LHCN-M2 (cell line): ENCODE results near the gene SEBOX. TPM values are rescaled to one million over a fixed set of nuclear protein-coding genes. Genes with fewer than 3 reads are reported as not detected.
A peak's percentile ranks its signal among the peaks of the same experiment; 100 is the strongest.

Experiments
- DNase-seq: peaks from one replicate; pipeline ENCODE4 v3.0.0-alpha.2; 2012; ENCODE audit warnings: low read depth
- total RNA-seq: library from RNA; depleted of rRNA; stranded (reverse); fragments of >200 nt; gene quantifications from 2 replicates; pipeline ENCODE4 v1.2.3, GENCODE V29; 2014

The SEBOX gene
- total RNA-seq, 1 experiment from 2014 or later, result not detected

- DNase-seq, result peak; percentile 22
These were observed 29.5 kb upstream of the SEBOX start for GRCh38 chr17:28394337-28395116.

GRCh38 chr17:28392491-28392890 is 27.5 kb upstream of the SEBOX start:
- DNase-seq, result no peak

- DNase-seq, result no peak
These were observed 26.4 kb upstream of the SEBOX start for GRCh38 chr17:28391401-28391800.

- no peak for DNase-seq
These were observed 26.0 kb upstream of the SEBOX start for GRCh38 chr17:28390984-28391383.

GRCh38 chr17:28390563-28390962 is 25.6 kb upstream of the SEBOX start:
- no peak for DNase-seq

GRCh38 chr17:28390141-28390540 is 25.1 kb upstream of the SEBOX start:
- no peak for DNase-seq

- DNase-seq, result no peak
These were observed 23.1 kb upstream of the SEBOX start for GRCh38 chr17:28388106-28388505.

- no peak for DNase-seq
These were observed 21.4 kb upstream of the SEBOX start for GRCh38 chr17:28386391-28386790.

- no peak for DNase-seq
These were observed 20.4 kb upstream of the SEBOX start for GRCh38 chr17:28385406-28385805.

- no peak for DNase-seq
These were observed 20.0 kb upstream of the SEBOX start for GRCh38 chr17:28385037-28385400.

GRCh38 chr17:28384281-28385036 is 19.5 kb upstream of the SEBOX start:
- no peak for DNase-seq

- no peak for DNase-seq
These were observed 16.3 kb upstream of the SEBOX start for GRCh38 chr17:28381141-28381825.

GRCh38 chr17:28379814-28380801 is 15.1 kb upstream of the SEBOX start:
- no peak for DNase-seq

GRCh38 chr17:28372945-28373274 is 7.9 kb upstream of the SEBOX start:
- DNase-seq, result peak; percentile 10

- DNase-seq, result peak; percentile 25
These were observed 7.4 kb upstream of the SEBOX start for GRCh38 chr17:28372203-28372944.

GRCh38 chr17:28371245-28372202 is 6.5 kb upstream of the SEBOX start, which contains the start of gene SARM1:
Gene SARM1 (plus strand): TSS chr17:28371694. CDS start chr17:28372033, 339 bp downstream.
- peak; percentile 83 for DNase-seq

GRCh38 chr17:28370744-28371103 is 5.7 kb upstream of the SEBOX start:
- DNase-seq, result no peak

GRCh38 chr17:28370035-28370743 is 5.2 kb upstream of the SEBOX start, which contains the start of gene VTN:
Gene VTN (minus strand): TSS chr17:28370307. CDS start chr17:28370203, 104 bp downstream.
- peak; percentile 55 for DNase-seq

- DNase-seq, result no peak
These were observed 4.7 kb upstream of the SEBOX start for GRCh38 chr17:28369684-28370034.
